Superior temporal gyrus (tissue), 1 donor: ENCODE measurements around the gene AP3B1.
A peak's percentile ranks its signal among the peaks of the same experiment; 100 is the strongest.

ENCODE experiments used
- DNase-seq: peaks from one replicate; pipeline ENCODE4 v3.0.0-alpha.2; 2016; ENCODE audit errors: extremely low spot score

Gene AP3B1

DNA sequence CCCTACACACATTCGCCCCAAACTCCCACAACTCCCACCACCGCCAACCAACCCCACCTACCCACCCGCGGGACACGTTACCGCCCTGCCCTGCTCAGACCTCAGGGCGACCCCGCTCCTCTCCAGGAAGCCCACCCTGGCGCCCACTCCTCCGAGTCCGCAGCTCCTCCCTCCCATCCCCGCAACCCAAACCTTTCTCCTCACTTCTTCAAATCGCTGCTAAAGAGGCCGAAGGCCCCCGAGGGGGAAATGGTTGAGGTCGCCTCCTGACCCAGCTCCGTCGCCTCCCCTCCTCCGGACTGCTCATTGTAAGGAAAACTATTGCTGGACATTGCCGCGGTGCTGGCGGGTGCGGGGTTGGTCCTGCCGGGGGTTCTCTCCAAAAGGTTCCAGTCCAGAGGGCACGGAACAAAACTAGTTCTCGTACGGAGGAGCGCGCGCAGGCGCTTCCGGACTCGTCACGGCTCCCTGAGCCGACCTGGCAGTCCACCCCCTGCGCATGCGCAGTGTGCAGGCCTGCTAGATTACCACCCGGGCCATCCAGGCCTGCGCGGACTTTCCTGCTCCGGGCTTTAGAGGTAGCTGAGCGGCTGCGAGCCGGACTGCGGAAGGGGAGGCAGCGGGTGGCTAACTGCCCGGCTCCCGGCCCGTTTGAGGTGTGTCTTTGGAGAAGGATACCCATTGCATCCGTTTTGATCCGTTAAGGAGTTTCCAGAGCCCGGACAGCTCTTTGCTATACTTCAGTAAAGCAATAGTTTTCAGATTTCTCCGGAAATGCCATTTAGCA is at the start of gene AP3B1:
TSS of gene AP3B1 (minus strand) at position 451 of the 787 bp plus-strand sequence. CDS start at position 332, 119 bp downstream.
- DNase-seq: peak; percentile 99

GRCh38 chr5:78341440-78341839 is 46.9 kb upstream of the AP3B1 start:
- no peak for DNase-seq

GRCh38 chr5:78339617-78340436 is 45.3 kb upstream of the AP3B1 start:
- no peak for DNase-seq

DNA sequence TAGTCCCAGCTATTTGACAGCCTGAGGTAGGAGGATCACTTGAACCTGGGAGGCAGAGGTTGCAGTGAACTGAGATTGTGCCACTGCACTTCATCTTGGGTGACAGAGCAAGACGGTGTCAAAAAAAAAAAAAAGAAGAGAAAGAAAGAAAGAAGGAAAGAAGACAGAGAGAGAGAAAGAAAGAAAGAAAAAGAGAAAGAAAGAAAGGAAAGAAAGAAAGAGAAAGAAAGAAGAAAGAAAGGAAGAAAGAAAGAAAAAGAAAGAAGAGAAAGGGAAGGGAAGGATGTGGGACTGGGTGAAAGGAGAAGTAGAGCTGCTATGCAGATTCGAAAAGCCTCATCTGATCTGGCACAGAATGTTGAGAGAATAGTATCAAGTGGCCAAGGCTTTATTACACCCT is 42.2 kb upstream of the AP3B1 start:
- no peak for DNase-seq

- no peak for DNase-seq
Measured at GRCh38 chr5:78335976-78336375, 41.5 kb upstream of the AP3B1 start.

DNA sequence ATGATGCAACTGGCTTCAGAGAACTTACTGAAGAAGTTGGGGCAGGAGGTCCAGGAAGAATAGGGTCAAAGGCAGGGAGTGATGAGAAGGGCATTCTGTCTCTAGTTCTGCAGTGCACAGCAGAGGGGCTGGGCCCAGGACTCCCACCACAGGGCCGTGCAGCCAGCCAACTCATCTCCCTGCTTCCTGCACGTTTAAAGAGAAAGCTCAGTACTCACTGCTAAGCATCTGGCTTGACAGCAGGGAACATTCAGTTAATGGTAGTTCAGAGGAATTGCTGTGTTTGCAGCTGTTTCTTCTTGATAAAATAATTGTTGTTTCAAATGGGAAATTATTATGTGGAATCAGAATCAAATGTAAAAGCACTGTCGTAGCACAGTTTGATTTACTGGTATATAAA is 40.3 kb upstream of the AP3B1 start:
- DNase-seq: no peak

- no peak for DNase-seq
Measured at GRCh38 chr5:78331523-78332080, 37.1 kb upstream of the AP3B1 start.

DNA sequence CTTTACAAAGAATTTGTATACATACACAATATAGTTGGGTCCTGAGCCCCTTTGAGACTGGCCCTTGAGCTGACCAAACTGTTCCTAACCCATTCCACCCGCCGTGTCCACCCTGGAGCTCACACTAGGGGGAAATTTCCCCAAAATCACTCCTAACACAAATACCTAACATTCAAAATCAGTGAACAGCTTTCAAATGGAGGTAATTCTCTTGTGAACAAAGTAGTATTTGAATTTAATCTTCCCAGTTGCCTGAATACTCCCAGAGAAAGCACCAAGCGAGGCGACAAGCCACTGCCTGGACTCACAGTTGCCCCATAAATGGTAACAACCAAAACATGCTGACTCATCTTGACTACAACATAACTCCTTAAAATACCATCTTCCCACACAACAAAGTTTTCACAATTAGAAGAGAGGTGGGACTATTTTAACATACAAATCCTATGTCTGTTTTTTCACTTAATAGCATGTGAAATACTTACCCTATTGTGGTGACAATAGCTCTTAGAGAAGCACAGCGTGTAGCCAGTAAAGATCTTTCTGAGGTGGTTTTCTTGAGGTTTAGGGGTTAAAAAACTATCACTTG is 34.2 kb upstream of the AP3B1 start:
- DNase-seq: no peak

GRCh38 chr5:78327761-78328510 is 33.4 kb upstream of the AP3B1 start:
- DNase-seq: no peak

- no peak for DNase-seq
Measured at GRCh38 chr5:78326930-78327329, 32.4 kb upstream of the AP3B1 start.

GRCh38 chr5:78323241-78323640 is 28.7 kb upstream of the AP3B1 start:
- no peak for DNase-seq

- peak; percentile 60 for DNase-seq
Measured at GRCh38 chr5:78320401-78320800, 25.9 kb upstream of the AP3B1 start.

- DNase-seq: no peak
Measured at GRCh38 chr5:78318337-78318736, 23.8 kb upstream of the AP3B1 start.

DNA sequence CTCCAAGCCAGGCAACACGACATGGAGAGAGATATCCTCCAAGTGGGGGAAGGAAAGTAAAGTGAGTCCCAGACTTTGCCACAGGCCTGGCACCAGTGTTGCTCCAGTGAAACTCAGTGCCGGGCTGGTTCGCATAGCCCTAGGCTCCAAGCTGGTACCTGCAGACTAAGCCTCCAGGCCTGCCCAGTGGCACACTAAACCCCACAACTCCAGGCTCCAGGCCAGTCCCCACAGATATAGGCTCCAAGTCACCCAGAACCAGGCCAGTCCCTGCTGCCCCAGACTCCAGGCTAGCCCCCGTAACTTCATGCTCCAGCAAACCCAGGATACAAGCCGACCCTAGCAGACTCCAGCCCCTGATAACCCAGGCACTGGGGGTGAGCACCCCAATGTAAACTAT is 23.0 kb upstream of the AP3B1 start:
- DNase-seq: no peak

DNA sequence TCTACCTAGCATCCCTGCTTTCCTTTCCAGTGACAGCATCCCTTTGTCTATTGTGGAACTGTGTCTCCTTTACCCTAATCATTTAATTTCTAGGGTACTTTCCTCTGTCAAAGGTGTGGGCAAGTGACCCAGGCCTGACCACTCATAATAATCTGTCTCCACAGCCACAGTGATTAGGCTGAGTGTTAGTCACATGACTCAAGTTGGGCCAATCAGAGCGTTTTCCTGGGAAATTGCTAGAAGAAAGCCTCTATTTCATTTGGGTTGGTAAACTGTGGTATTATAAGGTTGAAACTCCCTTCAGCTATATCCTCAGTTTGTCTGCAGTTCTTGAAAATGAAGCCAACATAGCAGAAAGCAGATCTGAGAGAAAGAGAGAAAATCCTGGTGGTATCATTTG is 14.2 kb upstream of the AP3B1 start:
- DNase-seq: no peak

DNA sequence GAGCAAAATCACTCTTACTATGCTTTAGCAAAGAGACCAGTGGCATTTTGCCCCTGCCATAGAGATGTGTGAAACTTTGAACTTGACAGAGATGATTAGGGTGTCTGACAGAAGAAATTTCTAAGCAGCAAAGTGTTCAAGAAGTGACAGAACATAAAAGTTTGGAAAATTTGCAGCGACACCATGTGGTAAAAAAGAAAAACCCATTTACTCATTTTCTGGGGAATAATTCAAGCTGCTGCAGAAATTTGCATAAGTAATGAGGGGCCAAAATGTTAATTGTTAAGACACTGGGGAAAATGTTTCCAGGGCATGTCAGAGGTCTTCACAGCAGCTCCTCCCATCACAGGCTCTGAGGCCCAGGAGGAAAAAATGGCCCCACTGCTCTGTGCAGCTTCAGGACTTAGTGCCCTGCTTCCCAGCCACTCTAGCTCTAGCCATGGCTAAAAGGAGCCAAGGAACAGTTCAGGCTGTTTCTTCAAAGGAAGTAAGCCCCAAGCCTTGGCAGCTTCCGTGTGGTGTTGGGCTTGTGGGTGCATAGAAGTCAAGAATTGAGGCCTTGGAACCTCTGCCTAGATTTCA is 6.1 kb upstream of the AP3B1 start:
- DNase-seq: no peak

GRCh38 chr5:78295035-78295961 is 800 bp upstream of the AP3B1 start:
- no peak for DNase-seq

- DNase-seq: no peak
Measured at GRCh38 chr5:78293851-78294247, 649 bp downstream of the AP3B1 start.

- no peak for DNase-seq
Measured at GRCh38 chr5:78291687-78292086, 2.8 kb downstream of the AP3B1 start.

- no peak for DNase-seq
Measured at GRCh38 chr5:78289911-78290310, 4.6 kb downstream of the AP3B1 start.
